Sigmoid colon (tissue), 4 donors: ENCODE results near the gene SCEL.

Experiments
- EP300 ChIP-seq, 4 donors: sonication (generic); formaldehyde crosslinking; IDR thresholded peaks; one replicate each; pipeline ENCODE4 v1.6.1; 2017; ENCODE audit warnings: antibody characterized with exemption in 4 of 4
- TF ChIP-seq, protein P1 (sequence below), 4 experiments: fragments of 450-650 bp in 3 of 4; fragments of 200-600 bp in 1 of 4; IDR thresholded peaks; one replicate each; pipeline ENCODE4 v1.5.1; 2016 to 2019; ENCODE audit warnings: antibody characterized with exemption in 4 of 4, mild to moderate bottlenecking in 3 of 4, moderate library complexity in 2 of 4

DNA sequence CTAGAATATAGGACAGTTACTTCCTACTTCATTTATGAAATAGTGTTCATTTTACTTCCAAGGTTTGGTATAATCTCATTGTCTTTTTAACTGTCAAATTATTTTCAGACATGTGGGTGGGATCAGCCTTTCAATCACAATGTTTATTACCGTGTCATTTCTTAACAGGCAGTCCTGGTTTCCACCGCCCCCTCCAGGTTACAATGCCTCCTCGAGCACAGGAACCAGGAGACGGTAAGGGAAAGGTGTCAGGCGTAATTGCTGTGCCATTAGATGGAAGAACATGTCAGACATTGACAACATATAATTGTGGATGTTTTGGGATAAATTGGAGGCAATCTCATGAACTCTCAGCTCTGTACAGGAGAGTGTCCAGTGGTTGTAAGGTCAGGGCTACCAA lies 36.5 kb downstream of the SCEL start:
- TF ChIP-seq EP300 (IDR thresholded peaks at IDR 0.05): no peak
- TF ChIP-seq, protein P1, sequence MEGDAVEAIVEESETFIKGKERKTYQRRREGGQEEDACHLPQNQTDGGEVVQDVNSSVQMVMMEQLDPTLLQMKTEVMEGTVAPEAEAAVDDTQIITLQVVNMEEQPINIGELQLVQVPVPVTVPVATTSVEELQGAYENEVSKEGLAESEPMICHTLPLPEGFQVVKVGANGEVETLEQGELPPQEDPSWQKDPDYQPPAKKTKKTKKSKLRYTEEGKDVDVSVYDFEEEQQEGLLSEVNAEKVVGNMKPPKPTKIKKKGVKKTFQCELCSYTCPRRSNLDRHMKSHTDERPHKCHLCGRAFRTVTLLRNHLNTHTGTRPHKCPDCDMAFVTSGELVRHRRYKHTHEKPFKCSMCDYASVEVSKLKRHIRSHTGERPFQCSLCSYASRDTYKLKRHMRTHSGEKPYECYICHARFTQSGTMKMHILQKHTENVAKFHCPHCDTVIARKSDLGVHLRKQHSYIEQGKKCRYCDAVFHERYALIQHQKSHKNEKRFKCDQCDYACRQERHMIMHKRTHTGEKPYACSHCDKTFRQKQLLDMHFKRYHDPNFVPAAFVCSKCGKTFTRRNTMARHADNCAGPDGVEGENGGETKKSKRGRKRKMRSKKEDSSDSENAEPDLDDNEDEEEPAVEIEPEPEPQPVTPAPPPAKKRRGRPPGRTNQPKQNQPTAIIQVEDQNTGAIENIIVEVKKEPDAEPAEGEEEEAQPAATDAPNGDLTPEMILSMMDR (IDR thresholded peaks at IDR 0.05): no peak
